HepG2 (cell line): ENCODE data around the gene CPLANE2. TPM values are rescaled to one million over a fixed set of nuclear protein-coding genes. Genes with fewer than 3 reads are reported as not detected.

Source experiments
- ATAC-seq: fragments of 200-7000 bp; cut with Tn5 transposase; 3 replicates; pipeline ENCODE4 v1.9.1; 2020; ENCODE audit warnings: mild to moderate bottlenecking, moderate library complexity
- BruUV-seq: library from RNA; stranded (reverse); fragments of 400-500 nt; replicated peaks from 2 replicates; lab custom pipeline; 2021; lab: Mats Ljungman, UMichigan
- CTCF ChIA-PET: fragments of 300-600 bp; formaldehyde crosslinking; extraction: SDS; loops from one replicate; lab custom pipeline; 2021; ENCODE audit warnings: low total read pairs, inconsistent platforms, low intra/inter-chr PET ratio; lab: Yijun Ruan, JAX
- POLR2A ChIA-PET: fragments of 350-600 bp; sonication (Branson Sonifier 250); formaldehyde crosslinking; loops from one replicate; lab custom pipeline; 2020; ENCODE audit warnings: antibody characterized with exemption, inconsistent platforms; lab: Yijun Ruan, JAX
- DNase-seq: peaks from one replicate; pipeline ENCODE4 v3.0.0-alpha.2; 2015; ENCODE audit warnings: low spot score
- FAIRE-seq: peaks from 3 replicates; lab custom pipeline; 2011; peaks lifted over from hg19 to GRCh38; lab: Jason Lieb, UNC
- H2AFZ ChIP-seq: one replicate; pipeline ENCODE4 v1.6.1; 2011; ENCODE audit warnings: low read length, inconsistent platforms
- H3K27ac ChIP-seq: fragments of 300-600 bp; 3 replicates; pipeline ENCODE4 v1.8.0; 2011; ENCODE audit warnings: mixed run types, mild to moderate bottlenecking, mixed read lengths, low read length, inconsistent platforms; ENCODE audit not compliant: insufficient read depth; ENCODE audit errors: extremely low read length
- H3K27me3 ChIP-seq, 2 experiments: fragments of 200-600 bp in 1 of 2; 2 replicates in 1 of 2; 3 replicates in 1 of 2; pipeline versions ENCODE4 v1.6.0 to v1.8.0; 2011; ENCODE audit warnings: low read length in 2 of 2, mild to moderate bottlenecking in 2 of 2, moderate library complexity in 2 of 2, inconsistent platforms in 1 of 2; ENCODE audit not compliant: insufficient read depth in 2 of 2, control insufficient read depth in 1 of 2
- H3K36me3 ChIP-seq, 2 experiments: fragments of 200-600 bp in 1 of 2; replicated peaks in 1 of 2; 2 replicates in 1 of 2; 3 replicates in 1 of 2; pipeline versions ENCODE4 v1.5.1 to v1.8.0; 2011; ENCODE audit warnings: low read length in 2 of 2, inconsistent platforms in 1 of 2; ENCODE audit not compliant: insufficient read depth in 2 of 2, control insufficient read depth in 1 of 2
- H3K4me1 ChIP-seq: 2 replicates; pipeline ENCODE4 v1.5.1; 2012; ENCODE audit warnings: low read length, inconsistent platforms; ENCODE audit not compliant: insufficient read depth
- H3K4me2 ChIP-seq: 2 replicates; pipeline ENCODE4 v1.6.0; 2011; ENCODE audit warnings: low read depth, low read length, inconsistent platforms
- H3K4me3 ChIP-seq, 3 experiments: fragments of 200-600 bp in 1 of 3; sonication (generic), shearing (Covaris generic) in 1 of 3; replicated peaks in 1 of 3; 2 replicates each; pipeline ENCODE4 v1.5.1; 2011 to 2016; ENCODE audit warnings: low read length in 3 of 3, inconsistent platforms in 2 of 3, low read depth in 2 of 3, mild to moderate bottlenecking in 2 of 3, control low read depth in 1 of 3, mixed read lengths in 1 of 3; ENCODE audit not compliant: insufficient read depth in 1 of 3
- H3K79me2 ChIP-seq: one replicate; pipeline ENCODE4 v1.6.1; 2011; ENCODE audit warnings: low read length, inconsistent platforms; ENCODE audit not compliant: insufficient read depth
- H3K9ac ChIP-seq: 2 replicates; pipeline ENCODE4 v1.6.0; 2011; ENCODE audit warnings: mild to moderate bottlenecking, low read depth, low read length, inconsistent platforms; ENCODE audit not compliant: insufficient read depth
- H3K9me3 ChIP-seq: 2 replicates; pipeline ENCODE4 v1.5.1; 2012; ENCODE audit warnings: mild to moderate bottlenecking, low read length
- H4K20me1 ChIP-seq: 2 replicates; pipeline ENCODE4 v1.6.0; 2011; ENCODE audit warnings: inconsistent platforms, mild to moderate bottlenecking, low read length, moderate library complexity; ENCODE audit not compliant: insufficient read depth
- HOXA9 ChIP-seq: sonication (generic); formaldehyde crosslinking; IDR thresholded peaks from 2 replicates; pipeline ENCODE4 v1.8.1; 2022; ENCODE audit warnings: missing genetic modification reagents, mild to moderate bottlenecking, moderate library complexity, borderline replicate concordance
- IKZF5 ChIP-seq: IDR thresholded peaks from 2 replicates; pipeline ENCODE4 v1.6.1; 2018; ENCODE audit warnings: missing genetic modification reagents, mild to moderate bottlenecking, missing compliant biosample characterization
- REXO4 ChIP-seq: sonication (generic); formaldehyde crosslinking; IDR thresholded peaks from 2 replicates; pipeline ENCODE4 v1.8.0; 2022; ENCODE audit warnings: missing genetic modification reagents, mild to moderate bottlenecking, borderline replicate concordance
- ZBTB37 ChIP-seq: sonication (generic); formaldehyde crosslinking; IDR thresholded peaks from 2 replicates; pipeline ENCODE4 v1.4.0; 2020; ENCODE audit warnings: mild to moderate bottlenecking, missing genetic modification reagents
- ZKSCAN1 ChIP-seq: fragments of 150-350 bp; IDR thresholded peaks from 2 replicates; pipeline ENCODE4 v1.6.1; 2014; ENCODE audit warnings: low read length
- ZNF180 ChIP-seq: sonication (generic); formaldehyde crosslinking; IDR thresholded peaks from 2 replicates; pipeline ENCODE4 v1.4.0; 2020; ENCODE audit warnings: low read depth, missing genetic modification reagents, borderline replicate concordance
- ZNF230 ChIP-seq: sonication (generic); formaldehyde crosslinking; IDR thresholded peaks from 2 replicates; pipeline ENCODE4 v1.4.0; 2020; ENCODE audit warnings: mild to moderate bottlenecking, missing genetic modification reagents
- ZNF232 ChIP-seq: sonication (generic); formaldehyde crosslinking; IDR thresholded peaks from 2 replicates; pipeline ENCODE4 v1.4.0; 2020; ENCODE audit warnings: missing genetic modification reagents, borderline replicate concordance
- ZNF251 ChIP-seq: sonication (generic); formaldehyde crosslinking; IDR thresholded peaks from 2 replicates; pipeline ENCODE4 v1.9.0; 2021; ENCODE audit warnings: mild to moderate bottlenecking, missing genetic modification reagents
- ZNF672 ChIP-seq: sonication (generic); formaldehyde crosslinking; IDR thresholded peaks from 2 replicates; pipeline ENCODE4 v1.8.1; 2022; ENCODE audit warnings: missing genetic modification reagents
- WGBS: methylation state at CpG from one replicate; pipeline ENCODE4 v1.1.6; 2017; ENCODE audit warnings: low lambda C conversion rate; 5-methylcytosine and 5-hydroxymethylcytosine counted together
- in situ Hi-C: cut with HindIII; loops from 2 replicates; pipeline ENCODE4 v1.10.0; 2017; ENCODE audit warnings: low pct_unique_long_range_greater_than_20kb; ENCODE audit not compliant: extremely low pct_ligation_motif_present
- intact Hi-C: fragments of 100-400 bp; cut with micrococcal nuclease; formaldehyde crosslinking; loops from one replicate; pipeline ENCODE4 v1.10.0; 2022; ENCODE audit not compliant: unreplicated experiment
- polyA plus RNA-seq, 8 experiments: library from polyadenylated mRNA; depleted of rRNA in 3 of 8; stranded (reverse) in 7 of 8; unstranded in 1 of 8; fragments of >200 nt; fragmentation: Illumina TruSeq in 4 of 8; extraction: Trizol in 4 of 8; gene quantifications; 2 replicates each; pipeline versions ENCODE4 v1.2.1 to v1.2.3, GENCODE V29; 2011 to 2016; ENCODE audit warnings: low read depth in 4 of 8, missing spikeins in 1 of 8, mixed read lengths in 1 of 8; ENCODE audit not compliant: insufficient read depth in 1 of 8
- total RNA-seq, 5 experiments: library from RNA; depleted of rRNA; stranded (reverse); fragments of >200 nt; fragmentation: Illumina TruSeq; extraction: Trizol; gene quantifications; 2 replicates each; pipeline ENCODE4 v1.2.3, GENCODE V29; 2016; ENCODE audit warnings: low read depth in 1 of 5
- TF ChIP-seq, protein P1 (sequence below): sonication (generic); formaldehyde crosslinking; IDR thresholded peaks from 2 replicates; pipeline ENCODE4 v1.5.0; 2020; ENCODE audit warnings: missing genetic modification reagents
- TF ChIP-seq, protein P2 (sequence below): sonication (generic); formaldehyde crosslinking; IDR thresholded peaks from 2 replicates; pipeline ENCODE4 v1.4.0; 2020; ENCODE audit warnings: mild to moderate bottlenecking, missing genetic modification reagents

The CPLANE2 gene
- total and polyA plus RNA-seq, 2 of the 13 experiments (the other 11 are each of a cell fraction or from before 2014, with no cell fraction given): 0.29 to 1.6 TPM

DNA sequence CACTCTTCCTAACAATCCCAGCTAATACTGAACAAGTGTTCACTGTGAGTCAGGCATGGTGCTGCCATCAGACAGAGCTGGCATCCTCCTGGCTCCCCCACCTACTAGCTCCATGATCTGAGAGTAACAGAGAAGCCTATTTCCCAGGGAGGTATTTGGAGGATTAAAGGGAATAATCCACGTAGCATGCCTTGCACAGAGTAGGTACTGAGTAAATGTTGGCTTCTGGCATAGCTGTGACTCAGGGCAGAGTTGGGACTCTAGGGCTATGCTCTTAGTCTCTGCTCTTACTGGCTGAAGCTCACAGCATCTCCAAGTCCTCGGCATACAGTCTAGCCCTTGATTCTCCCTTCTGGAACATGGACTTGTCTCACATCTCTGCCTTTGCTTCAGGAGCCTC is 32.8 kb downstream of the CPLANE2 start:
- FAIRE-seq (no peak), ATAC-seq (no peak), DNase-seq (no peak)
- intact Hi-C loops (loop anchor here (2.0 kb wide), 1 partner anchor 33 kb away; the partner anchor contains the start of gene CPLANE2), in situ Hi-C loops (no loop called here)
- TF ChIP-seq ZNF232 (CRISPR knock-in tag) (no peak), ZNF251 (CRISPR knock-in tag) (no peak), IKZF5 (CRISPR knock-in tag) (no peak), ZNF230 (CRISPR knock-in tag) (no peak), ZBTB37 (CRISPR knock-in tag) (no peak), HOXA9 (CRISPR knock-in tag) (no peak), ZKSCAN1 (no peak), REXO4 (CRISPR knock-in tag) (no peak), ZNF672 (CRISPR knock-in tag) (no peak), ZNF180 (CRISPR knock-in tag) (no peak)
- TF ChIP-seq, protein P1, sequence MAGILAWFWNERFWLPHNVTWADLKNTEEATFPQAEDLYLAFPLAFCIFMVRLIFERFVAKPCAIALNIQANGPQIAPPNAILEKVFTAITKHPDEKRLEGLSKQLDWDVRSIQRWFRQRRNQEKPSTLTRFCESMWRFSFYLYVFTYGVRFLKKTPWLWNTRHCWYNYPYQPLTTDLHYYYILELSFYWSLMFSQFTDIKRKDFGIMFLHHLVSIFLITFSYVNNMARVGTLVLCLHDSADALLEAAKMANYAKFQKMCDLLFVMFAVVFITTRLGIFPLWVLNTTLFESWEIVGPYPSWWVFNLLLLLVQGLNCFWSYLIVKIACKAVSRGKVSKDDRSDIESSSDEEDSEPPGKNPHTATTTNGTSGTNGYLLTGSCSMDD (CRISPR knock-in tag): no peak
- TF ChIP-seq, protein P2, sequence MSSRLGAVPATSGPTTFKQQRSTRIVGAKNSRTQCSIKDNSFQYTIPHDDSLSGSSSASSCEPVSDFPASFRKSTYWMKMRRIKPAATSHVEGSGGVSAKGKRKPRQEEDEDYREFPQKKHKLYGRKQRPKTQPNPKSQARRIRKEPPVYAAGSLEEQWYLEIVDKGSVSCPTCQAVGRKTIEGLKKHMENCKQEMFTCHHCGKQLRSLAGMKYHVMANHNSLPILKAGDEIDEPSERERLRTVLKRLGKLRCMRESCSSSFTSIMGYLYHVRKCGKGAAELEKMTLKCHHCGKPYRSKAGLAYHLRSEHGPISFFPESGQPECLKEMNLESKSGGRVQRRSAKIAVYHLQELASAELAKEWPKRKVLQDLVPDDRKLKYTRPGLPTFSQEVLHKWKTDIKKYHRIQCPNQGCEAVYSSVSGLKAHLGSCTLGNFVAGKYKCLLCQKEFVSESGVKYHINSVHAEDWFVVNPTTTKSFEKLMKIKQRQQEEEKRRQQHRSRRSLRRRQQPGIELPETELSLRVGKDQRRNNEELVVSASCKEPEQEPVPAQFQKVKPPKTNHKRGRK (CRISPR knock-in tag): no peak
- Histone ChIP-seq H3K4me3 (no peak overlapping the region), H3K4me2 (no peak overlapping the region), H3K27ac (no peak overlapping the region), H3K79me2 (no peaks in the 10 kb centered on the region), H4K20me1 (no peaks in the 10 kb centered on the region), H2AFZ (no peak overlapping the region), H3K4me1 (peaks cover 23% of the 10 kb centered on the region), H3K36me3 (no peaks in the 10 kb centered on the region), H3K27me3 (peaks cover 5 to 13% of the 10 kb centered on the region in 2 experiments; a peak in 2 of 5 replicates), H3K9ac (no peak overlapping the region), H3K9me3 (no peaks in the 10 kb centered on the region)
- 67% methylated on average over 2 of the region's 2 CpGs for WGBS
- POLR2A ChIA-PET: no interaction called here
- BruUV-seq: no TSS peak
- CTCF ChIA-PET: interaction anchor here (1.9 kb wide), 1 partner anchor 40 kb away, joined by 14 read pairs; no protein-coding TSS in a partner anchor
